ENCODE data around the gene GPC5. TPM values are rescaled to one million over a fixed set of nuclear protein-coding genes. Genes with fewer than 3 reads are reported as not detected.

GPC5 gene
- total RNA-seq, 1 donor from 2014 or later: 2.2 TPM

DNA sequence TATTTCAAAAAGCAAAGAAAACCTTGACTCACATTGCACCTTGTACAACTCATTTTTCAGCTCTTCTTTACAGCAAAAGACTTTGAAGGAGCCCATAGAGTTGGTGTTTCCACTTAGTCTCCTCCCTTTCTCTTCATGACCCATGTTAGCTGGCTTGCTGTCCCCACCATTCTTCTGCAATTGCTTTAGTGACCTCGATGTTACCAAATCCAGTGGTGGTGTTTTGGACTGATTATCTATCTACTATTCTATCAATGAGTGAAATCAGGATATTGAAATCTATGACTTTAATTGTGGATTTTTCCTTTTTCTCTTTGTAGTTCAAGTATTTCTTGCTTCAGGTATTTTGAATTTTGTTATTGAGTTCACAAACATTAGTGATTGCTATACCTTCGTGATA is 197.3 kb downstream of the GPC5 start:
- no peak for DNase-seq

- DNase-seq: no peak
Observed at GRCh38 chr13:91596842-91597241, 198.4 kb downstream of the GPC5 start.

- DNase-seq: no peak
Observed at GRCh38 chr13:91598655-91599054, 200.2 kb downstream of the GPC5 start.

GRCh38 chr13:91601273-91601672 is 202.9 kb downstream of the GPC5 start:
- DNase-seq: no peak

DNA sequence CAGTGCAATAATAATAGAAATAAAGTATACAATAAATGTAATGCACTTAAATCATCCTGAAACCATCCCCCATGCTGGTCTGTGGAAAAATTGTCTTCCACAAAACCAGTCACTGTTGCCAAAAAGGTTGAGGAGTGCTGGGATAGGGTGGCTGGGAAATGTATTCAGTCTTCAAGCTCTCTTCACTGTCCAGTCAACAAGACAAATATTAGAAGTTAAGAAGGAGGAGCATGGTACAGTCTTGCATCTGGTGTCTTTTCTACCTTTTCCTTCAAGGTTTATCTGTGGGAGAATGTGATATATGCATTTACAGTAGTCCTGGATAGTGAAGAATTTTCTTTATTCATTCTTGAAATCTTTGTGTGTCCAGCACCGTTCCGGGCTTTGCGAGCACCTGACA is 203.4 kb downstream of the GPC5 start:
- no peak for DNase-seq

DNA sequence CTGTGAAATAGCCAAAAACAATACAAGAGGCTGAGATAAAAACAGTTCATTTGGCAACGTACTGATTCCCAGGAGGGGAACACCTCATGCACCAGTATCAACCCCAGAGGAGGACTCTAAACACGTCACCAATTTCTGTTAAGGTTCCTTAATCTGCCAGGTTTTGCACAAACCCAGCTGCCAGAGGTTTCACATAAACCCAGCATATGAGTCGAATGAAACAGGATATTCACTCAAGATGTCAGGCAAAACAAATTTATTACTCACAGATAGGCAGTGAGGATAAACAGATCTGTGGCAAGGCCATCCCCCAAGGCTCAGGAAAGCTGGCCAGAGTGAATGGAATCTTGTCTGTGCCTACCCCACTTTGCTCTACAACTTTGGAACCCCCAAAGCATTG is 210.9 kb downstream of the GPC5 start:
- no peak for DNase-seq

- DNase-seq: no peak
Observed at GRCh38 chr13:91618315-91618714, 219.9 kb downstream of the GPC5 start.

- no peak for DNase-seq
Observed at GRCh38 chr13:91620670-91621141, 222.3 kb downstream of the GPC5 start.

DNA sequence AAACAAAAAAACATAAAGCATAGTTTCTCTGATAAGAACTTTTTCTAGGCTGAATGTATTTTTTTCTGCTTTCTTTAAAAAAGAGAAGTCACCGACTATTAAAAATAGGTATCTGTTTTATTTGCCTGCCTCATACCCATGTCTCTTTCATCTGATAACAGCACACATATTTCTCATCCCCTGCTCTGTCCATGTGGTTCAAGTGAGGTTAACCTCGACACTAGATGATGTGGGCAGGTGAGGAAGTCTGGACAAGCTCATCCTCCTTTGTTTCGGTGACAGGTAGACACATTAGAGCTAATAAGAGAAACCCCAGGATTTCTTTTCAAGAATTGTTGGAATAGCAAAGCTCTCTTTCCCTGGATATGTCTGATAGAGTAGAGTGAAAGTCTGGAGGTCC is 222.7 kb downstream of the GPC5 start:
- no peak for DNase-seq

DNA sequence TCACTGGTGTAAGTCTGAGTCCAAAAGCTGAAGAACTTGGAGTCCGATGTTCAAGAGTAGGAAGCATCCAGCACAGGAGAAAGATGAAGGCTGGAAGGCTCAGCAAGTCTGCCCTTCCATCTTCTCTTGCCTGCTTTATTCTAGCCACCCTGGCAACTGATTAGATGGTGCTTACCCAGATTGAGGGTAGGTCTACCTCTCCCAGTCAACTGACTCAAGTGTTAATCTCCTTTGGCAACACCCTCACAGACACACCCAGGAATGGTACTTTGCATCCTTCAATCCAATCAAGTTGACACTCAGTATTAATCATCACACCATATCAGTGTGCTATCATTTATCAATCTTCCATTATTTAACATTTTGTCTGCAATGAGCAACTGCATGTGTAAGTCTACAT is 223.5 kb downstream of the GPC5 start:
- no peak for DNase-seq

GRCh38 chr13:91622778-91623550 is 224.5 kb downstream of the GPC5 start:
- no peak for DNase-seq

DNA sequence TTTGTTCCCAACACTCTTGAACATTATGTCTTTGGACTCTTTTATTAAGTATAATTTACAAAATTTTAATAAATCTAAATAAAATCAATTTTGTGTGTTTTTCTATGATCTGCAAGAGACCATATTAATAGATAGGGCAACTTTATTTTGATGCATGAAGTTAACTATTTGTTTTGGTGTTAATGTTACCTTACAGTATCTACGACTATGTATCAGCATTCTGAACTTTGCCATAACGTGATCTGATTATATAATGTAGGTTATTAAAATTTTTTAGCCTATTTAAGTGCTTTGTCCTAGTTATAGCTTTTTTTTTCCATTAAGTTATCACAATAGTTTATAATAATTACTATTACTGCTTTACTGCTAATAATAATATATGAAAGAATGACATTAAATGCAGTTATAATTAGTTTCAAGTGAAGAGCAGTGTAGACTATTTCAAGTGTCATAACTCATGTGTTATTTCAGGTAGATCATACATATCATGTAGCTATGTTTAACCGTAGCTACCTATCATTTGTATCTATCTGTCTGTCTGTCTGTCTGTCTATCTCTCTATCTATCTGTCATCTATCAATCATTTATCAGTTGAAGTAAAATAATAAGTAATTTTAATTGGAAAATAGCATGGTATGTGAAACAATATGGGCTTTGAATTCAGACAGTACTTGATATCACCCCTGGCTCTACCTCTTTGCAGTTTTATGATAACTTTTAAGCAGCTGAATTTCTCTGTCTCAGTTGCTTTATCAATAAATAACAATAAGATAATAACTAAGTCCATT is 229.7 kb downstream of the GPC5 start:
- no peak for DNase-seq

DNA sequence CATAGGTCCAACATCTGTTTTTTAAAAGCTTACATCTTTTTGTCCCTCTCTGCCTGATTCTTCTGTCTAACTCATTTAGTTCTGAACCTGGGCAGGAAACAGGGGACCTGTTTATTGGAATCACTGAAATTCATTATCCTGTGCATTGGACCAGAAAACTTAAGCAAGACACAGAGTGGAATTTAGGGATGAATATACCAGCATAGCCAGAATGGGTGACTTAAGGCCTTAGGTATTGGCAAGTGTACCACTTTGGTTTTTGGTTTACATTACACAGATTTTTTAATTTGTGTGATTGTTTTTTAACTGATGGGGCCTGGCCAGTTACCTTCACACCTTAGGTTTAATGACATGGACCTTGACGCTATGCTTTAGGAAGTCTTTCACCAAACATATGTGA is 232.5 kb downstream of the GPC5 start:
- no peak for DNase-seq

DNA sequence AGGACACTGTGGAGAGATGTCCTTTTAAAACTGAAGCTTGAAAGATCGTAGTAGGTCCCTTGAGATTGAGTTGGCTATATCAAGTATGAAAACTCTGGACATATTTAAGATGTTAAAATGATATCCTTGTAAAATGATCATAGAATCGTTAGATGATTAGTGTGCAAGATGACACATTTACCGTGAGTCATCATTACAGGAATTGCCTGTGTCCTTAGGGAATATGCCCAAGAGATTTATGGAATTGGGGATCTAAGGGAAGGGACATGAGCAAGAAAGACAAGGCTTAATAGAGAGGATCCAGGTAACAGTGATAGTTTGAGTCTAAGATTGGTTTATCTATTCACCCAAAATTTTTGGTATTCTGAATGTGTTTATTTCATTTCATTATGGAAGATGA is 233.7 kb downstream of the GPC5 start:
- no peak for DNase-seq

DNA sequence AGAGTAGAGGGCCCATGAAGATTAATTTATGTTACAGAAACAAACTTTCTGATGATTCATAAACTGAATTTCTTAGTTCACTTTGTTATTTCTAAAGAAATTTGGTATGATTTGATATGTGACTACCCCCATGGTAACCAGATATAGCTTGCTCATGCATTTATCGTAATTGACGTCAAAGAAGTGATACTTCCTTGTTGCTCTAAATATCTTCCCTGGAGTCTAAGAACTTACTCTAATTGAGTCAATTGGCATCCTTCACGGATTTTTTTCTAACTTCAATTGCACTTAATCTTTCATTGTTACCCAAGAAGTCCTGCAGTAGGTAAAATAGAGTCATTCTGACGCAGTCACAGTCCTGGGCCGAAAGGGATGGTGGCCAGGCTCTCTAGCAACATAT is 240.9 kb downstream of the GPC5 start:
- no peak for DNase-seq

DNA sequence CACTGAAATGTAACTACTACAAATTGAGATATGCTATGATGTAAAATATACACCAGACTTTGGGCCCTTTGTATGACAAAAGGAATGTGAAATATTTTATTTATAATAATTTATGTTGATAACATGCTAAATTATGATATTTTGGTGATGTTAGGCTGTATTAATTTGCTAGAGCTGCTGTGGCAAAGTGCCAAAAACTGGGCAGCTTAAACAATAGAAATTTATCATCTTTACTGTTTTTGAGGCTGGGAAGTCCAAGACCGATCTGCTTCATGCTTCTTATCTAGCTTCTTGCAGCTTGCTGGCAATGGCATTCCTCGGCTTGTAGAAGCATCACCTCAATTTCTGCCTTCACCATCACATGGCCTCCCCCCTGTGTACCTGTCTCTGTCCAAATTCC is 245.0 kb downstream of the GPC5 start:
- DNase-seq: no peak

DNA sequence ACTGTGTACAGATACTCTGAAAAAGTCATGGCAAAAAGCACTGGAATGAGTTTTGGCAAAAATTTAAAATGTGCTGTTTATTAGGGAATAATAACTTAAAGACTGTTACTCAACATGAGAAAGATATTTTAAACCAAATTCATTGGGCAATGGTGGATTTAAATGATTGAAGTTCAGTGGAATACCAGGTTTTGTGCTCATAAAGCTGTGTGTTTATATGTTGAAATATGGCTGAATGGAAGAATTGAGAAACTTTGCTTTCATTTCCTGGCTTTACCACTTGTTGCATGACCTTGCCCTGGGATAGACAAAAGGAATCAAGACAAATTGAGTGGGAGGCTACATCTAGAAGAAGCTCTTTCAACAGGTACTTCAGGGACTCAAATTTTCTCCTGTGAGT is 246.4 kb downstream of the GPC5 start:
- no peak for DNase-seq

DNA sequence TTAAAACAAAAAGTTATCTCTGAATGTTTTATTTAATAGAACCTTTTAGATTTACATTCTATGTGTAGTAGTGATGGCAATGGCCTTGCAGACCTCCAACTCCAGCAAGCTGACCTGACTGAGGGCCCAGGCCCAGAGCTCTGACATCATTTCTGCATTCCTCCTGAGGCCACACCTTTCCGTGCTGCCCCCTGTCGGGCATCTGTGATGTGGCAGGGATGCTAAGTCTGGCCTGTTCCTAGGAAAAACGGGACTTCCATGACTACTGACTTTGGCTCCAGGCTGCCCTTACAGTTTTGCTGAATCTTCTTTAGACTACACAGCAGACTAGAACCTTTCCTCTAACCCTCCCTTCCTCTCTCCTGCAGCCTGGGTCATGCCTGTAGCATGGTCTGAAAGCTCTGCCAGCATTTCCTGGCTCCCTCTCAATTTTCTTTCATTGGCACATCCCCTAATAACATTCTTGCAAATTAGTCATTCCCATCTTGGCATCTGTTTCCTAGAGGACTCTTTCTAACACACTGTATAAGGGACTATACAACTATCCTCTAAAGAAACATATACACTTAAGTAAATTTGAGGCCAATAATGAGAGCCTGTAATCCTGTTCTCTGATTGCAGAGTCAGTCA is 249.1 kb downstream of the GPC5 start:
- DNase-seq: no peak

GRCh38 chr13:91648012-91648411 is 249.6 kb downstream of the GPC5 start:
- DNase-seq: no peak

DNA sequence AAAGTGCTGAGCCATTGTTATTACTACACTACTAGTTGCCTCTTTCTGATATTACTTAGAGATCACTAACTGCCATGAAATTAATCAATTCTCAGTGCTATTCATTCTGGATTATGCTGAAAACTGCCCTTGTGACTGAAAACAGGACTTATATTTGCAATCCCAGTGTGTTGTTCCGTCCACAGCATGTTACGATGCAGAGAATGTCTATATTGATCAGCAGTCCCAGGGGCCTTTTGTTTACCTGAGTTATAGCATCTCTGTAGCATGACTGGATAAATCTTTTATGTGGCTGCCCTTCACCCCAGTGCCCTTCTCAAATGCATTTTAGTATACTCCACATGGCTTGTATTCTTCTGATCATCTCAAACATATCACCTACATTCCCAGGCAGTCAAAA is 251.0 kb downstream of the GPC5 start:
- DNase-seq: no peak

DNA sequence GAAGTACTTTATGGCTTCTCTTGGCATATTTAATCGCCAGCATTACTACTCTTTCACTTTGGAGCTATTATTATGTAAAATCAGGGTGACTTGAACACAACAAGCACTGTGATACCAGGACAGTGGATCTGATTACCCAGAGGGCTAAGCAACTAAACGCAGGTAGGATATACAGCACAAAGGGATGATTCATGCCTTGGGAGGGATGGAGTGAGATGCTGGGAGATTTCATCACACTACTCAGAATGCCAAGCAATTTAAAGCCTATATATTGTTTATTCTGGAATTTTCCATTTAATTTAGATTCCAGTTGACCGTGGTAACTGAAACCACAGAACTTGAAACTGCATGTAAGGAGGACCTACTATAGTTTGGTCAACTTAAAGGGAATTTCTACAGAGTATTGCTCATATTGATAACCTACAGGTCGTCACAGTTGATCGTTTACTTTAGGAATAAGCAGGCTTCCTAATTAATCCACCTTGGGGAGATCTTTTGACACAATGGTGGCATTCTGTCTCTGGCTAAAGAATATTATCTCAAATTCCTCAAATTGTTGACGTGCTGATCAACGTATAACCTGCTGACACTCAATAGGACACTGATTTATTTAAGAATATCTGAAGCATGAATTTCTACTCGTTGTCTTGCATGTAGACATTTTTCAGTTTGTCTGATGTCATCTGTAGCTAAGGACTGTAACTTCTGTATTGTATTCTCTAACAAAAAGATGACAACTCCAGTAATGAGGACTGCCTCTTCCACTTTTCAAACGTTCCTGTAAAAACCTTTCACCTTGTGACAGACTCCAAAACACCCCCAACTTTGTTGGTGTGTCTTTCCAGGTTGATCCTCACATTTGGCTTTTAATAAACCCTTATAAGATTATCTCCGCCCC is 254.2 kb downstream of the GPC5 start:
- DNase-seq: no peak

- no peak for DNase-seq
Observed at GRCh38 chr13:91655731-91656130, 257.3 kb downstream of the GPC5 start.
